Measurements from ENCODE around the gene CNGA2. TPM values are rescaled to one million over a fixed set of nuclear protein-coding genes. Genes with fewer than 3 reads are reported as not detected.

The CNGA2 gene
- total RNA-seq, 1 experiment from 2014 or later, result not detected

DNA sequence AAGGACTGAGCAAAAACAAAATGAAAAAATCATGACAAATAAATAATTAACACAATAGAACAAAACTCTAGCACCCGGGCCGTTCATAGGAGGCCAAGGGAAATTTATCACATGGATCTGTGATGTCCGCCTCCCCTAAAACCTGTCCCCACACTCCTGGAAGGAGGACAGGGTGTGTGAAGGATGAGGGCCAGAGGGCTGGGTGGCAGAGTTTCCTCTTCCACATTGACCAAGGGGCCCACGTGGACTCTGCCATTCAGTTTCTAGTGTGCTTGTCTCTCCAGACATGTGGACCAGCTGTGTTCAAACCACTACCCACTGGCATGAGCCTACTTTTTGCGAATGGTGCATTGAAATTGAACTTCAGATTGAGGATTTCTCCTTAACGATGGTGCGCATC is 33.0 kb upstream of the CNGA2 start:
- no peak overlapping the region for H2AFZ ChIP-seq (ENCODE audit: low read depth, low read length, poor library complexity, severe bottlenecking)
- H4K20me1 ChIP-seq (ENCODE audit: insufficient read depth), result no peaks in the 10 kb centered on the region
- no TSS peak for BruUV-seq (replicated peaks)
- no peaks in the 10 kb centered on the region for H3K9me3 ChIP-seq (ENCODE audit: control insufficient read depth in 1 of 2, insufficient read depth in 1 of 2, low read depth in 1 of 2, low read length in 2 of 2)
- no peak for TF ChIP-seq JUND (IDR thresholded peaks at IDR 0.05)
- TF ChIP-seq EGR1 (IDR thresholded peaks at IDR 0.05; ENCODE audit: low read depth), result no peak
- no peak for TF ChIP-seq EZH2 (IDR thresholded peaks at IDR 0.05)
- TF ChIP-seq RAD21 (IDR thresholded peaks at IDR 0.05; ENCODE audit: low read depth), result no peak
- no peak for ATAC-seq
- no peaks in the 10 kb centered on the region for H3K4me1 ChIP-seq (ENCODE audit: control insufficient read depth in 1 of 2, insufficient read depth in 2 of 2, low read length in 2 of 2)
- ChIA-PET CTCF (no interaction called here), RAD21 (ENCODE audit: low non-redundant PET in 1 of 2, low total read pairs in 2 of 2, uncharacterized antibody in 2 of 2, unreplicated experiment in 2 of 2) (no interaction called here), POLR2A (no interaction called here)
- no peak overlapping the region for H3K4me3 ChIP-seq (replicated peaks in 1 of 2; ENCODE audit: low read depth in 1 of 2, low read length in 2 of 2)
- no peaks in the 10 kb centered on the region for H3K9me2 ChIP-seq (ENCODE audit: insufficient read depth)
- intact Hi-C loops (cut with micrococcal nuclease), result no loop called here
- H3K79me2 ChIP-seq (ENCODE audit: insufficient read depth, low read length), result no peaks in the 10 kb centered on the region
- no peaks in the 10 kb centered on the region for H3K27me3 ChIP-seq (ENCODE audit: insufficient read depth, low read length)
- H3K9ac ChIP-seq (ENCODE audit: low read length), result no peak overlapping the region
- no peak for DNase-seq (ENCODE audit: low read depth, low spot score)
- H3K27ac ChIP-seq (ENCODE audit: low read depth, low read length), result no peak overlapping the region
- H3K4me2 ChIP-seq (ENCODE audit: low read length), result no peak overlapping the region
- H3K36me3 ChIP-seq (ENCODE audit: control insufficient read depth in 1 of 2, insufficient read depth in 2 of 2, low read length in 2 of 2), result no peaks in the 10 kb centered on the region

DNA sequence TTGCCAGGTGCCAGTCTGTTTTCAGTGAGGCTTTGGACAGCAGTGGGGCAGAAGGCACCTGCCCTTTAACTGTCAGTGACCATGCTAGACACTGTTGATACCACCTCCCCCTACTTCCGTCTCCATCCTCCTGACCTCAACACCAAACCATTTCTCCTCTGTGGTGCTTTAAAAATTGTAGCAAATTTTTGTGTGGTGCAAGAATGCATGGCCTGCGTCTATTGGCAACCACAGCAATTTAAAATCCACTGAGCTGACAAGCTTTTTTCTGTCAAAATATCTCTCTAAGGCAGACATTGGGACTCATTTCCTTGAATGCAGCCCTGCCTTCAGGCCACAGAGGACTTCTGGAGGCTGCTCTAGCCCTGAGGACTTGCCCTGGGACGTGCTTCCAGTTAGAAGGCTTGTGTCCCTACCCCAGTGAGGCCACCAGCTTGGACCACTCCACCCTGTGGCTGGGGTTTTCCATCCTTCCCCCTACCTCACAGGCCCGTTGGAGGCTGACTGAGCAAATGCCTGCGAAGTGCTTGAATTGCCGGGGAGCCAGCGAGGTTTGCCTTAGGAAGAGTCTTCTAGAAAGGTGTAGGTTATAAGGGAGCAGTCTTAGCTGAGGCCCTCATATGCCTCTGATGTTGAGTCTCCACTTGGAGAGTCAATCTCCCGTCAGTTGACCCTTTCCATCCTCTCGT is 32.4 kb upstream of the CNGA2 start:
- Histone ChIP-seq H3K4me2 (ENCODE audit: low read length) (no peak overlapping the region), H3K9me2 (ENCODE audit: insufficient read depth) (no peaks in the 10 kb centered on the region), H3K79me2 (ENCODE audit: insufficient read depth, low read length) (no peaks in the 10 kb centered on the region), H4K20me1 (ENCODE audit: insufficient read depth) (no peaks in the 10 kb centered on the region), H3K4me3 (replicated peaks in 1 of 2; ENCODE audit: low read depth in 1 of 2, low read length in 2 of 2) (no peak overlapping the region), H3K36me3 (ENCODE audit: control insufficient read depth in 1 of 2, insufficient read depth in 2 of 2, low read length in 2 of 2) (no peaks in the 10 kb centered on the region), H3K27ac (ENCODE audit: low read depth, low read length) (no peak overlapping the region), H3K9ac (ENCODE audit: low read length) (no peak overlapping the region), H2AFZ (ENCODE audit: low read depth, low read length, poor library complexity, severe bottlenecking) (no peak overlapping the region), H3K4me1 (ENCODE audit: control insufficient read depth in 1 of 2, insufficient read depth in 2 of 2, low read length in 2 of 2) (no peaks in the 10 kb centered on the region), H3K9me3 (ENCODE audit: control insufficient read depth in 1 of 2, insufficient read depth in 1 of 2, low read depth in 1 of 2, low read length in 2 of 2) (no peaks in the 10 kb centered on the region), H3K27me3 (ENCODE audit: insufficient read depth, low read length) (no peaks in the 10 kb centered on the region)
- ATAC-seq, result no peak
- ChIA-PET RAD21 (ENCODE audit: low non-redundant PET in 1 of 2, low total read pairs in 2 of 2, uncharacterized antibody in 2 of 2, unreplicated experiment in 2 of 2) (no interaction called here), CTCF (no interaction called here), POLR2A (no interaction called here)
- DNase-seq (ENCODE audit: low read depth, low spot score), result no peak
- intact Hi-C loops (cut with micrococcal nuclease), result no loop called here
- no TSS peak for BruUV-seq (replicated peaks)
- TF ChIP-seq EGR1 (IDR thresholded peaks at IDR 0.05; ENCODE audit: low read depth) (no peak), POLR2A (IDR thresholded peaks at IDR 0.05; ENCODE audit: borderline replicate concordance, extremely low read depth, insufficient read depth, insufficient read length) (no peak), CEBPB (IDR thresholded peaks at IDR 0.05; ENCODE audit: low read depth) (no peak), EZH2 (IDR thresholded peaks at IDR 0.05) (no peak), SP1 (IDR thresholded peaks at IDR 0.05; ENCODE audit: low read depth) (no peak), ZNF274 (IDR thresholded peaks at IDR 0.05; ENCODE audit: low read depth, low read length) (no peak), EZH2phosphoT487 (IDR thresholded peaks at IDR 0.05; ENCODE audit: borderline replicate concordance) (no peak), POLR2AphosphoS5 (IDR thresholded peaks at IDR 0.05; ENCODE audit: low read depth, low read length) (no peak), FOSL1 (IDR thresholded peaks at IDR 0.05; ENCODE audit: low read depth) (no peak), JUND (IDR thresholded peaks at IDR 0.05) (no peak)
- TF ChIP-seq, protein P1, sequence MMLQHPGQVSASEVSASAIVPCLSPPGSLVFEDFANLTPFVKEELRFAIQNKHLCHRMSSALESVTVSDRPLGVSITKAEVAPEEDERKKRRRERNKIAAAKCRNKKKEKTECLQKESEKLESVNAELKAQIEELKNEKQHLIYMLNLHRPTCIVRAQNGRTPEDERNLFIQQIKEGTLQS (IDR thresholded peaks at IDR 0.05), result no peak
- TF ChIP-seq, protein P2, sequence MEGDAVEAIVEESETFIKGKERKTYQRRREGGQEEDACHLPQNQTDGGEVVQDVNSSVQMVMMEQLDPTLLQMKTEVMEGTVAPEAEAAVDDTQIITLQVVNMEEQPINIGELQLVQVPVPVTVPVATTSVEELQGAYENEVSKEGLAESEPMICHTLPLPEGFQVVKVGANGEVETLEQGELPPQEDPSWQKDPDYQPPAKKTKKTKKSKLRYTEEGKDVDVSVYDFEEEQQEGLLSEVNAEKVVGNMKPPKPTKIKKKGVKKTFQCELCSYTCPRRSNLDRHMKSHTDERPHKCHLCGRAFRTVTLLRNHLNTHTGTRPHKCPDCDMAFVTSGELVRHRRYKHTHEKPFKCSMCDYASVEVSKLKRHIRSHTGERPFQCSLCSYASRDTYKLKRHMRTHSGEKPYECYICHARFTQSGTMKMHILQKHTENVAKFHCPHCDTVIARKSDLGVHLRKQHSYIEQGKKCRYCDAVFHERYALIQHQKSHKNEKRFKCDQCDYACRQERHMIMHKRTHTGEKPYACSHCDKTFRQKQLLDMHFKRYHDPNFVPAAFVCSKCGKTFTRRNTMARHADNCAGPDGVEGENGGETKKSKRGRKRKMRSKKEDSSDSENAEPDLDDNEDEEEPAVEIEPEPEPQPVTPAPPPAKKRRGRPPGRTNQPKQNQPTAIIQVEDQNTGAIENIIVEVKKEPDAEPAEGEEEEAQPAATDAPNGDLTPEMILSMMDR (IDR thresholded peaks at IDR 0.05 in 2 of 3, conservative IDR thresholded peaks at IDR 0.05 in 1 of 3; ENCODE audit: borderline replicate concordance in 1 of 3, insufficient read depth in 1 of 3, low read depth in 2 of 3, low read length in 2 of 3), result no peak
- TF ChIP-seq, protein P3, sequence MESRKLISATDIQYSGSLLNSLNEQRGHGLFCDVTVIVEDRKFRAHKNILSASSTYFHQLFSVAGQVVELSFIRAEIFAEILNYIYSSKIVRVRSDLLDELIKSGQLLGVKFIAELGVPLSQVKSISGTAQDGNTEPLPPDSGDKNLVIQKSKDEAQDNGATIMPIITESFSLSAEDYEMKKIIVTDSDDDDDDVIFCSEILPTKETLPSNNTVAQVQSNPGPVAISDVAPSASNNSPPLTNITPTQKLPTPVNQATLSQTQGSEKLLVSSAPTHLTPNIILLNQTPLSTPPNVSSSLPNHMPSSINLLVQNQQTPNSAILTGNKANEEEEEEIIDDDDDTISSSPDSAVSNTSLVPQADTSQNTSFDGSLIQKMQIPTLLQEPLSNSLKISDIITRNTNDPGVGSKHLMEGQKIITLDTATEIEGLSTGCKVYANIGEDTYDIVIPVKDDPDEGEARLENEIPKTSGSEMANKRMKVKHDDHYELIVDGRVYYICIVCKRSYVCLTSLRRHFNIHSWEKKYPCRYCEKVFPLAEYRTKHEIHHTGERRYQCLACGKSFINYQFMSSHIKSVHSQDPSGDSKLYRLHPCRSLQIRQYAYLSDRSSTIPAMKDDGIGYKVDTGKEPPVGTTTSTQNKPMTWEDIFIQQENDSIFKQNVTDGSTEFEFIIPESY (IDR thresholded peaks at IDR 0.05; ENCODE audit: extremely low read depth, insufficient replicate concordance, low read length), result no peak
